Measurements from ENCODE around the gene TLE4. TPM values are rescaled to one million over a fixed set of nuclear protein-coding genes. Genes with fewer than 3 reads are reported as not detected.

The TLE4 gene
- total RNA-seq, 2 experiments from 2014 or later, result 125 to 136 TPM

DNA sequence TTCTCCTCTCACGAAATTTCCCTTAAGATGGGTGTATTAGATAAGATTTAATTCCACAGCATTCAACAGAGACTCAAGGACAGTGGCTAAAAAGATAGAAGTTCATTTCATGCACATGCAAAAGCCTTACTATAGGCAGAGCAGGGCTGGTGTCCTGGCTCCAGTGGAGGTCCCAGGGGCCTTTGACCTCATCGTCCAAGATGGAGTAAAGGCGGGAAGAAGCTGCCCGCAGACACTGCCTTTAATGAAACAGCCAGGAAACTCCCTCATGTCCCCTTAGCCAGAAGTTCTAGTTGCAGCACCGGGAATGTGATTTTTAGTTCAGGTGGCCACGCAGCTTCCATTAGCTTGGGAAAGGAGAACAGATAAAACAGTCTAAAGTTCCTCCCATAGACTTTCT is 190.3 kb downstream of the TLE4 start:
- ATAC-seq (ENCODE audit: poor library complexity), result no peak
- no peaks in the 10 kb centered on the region for H3K4me1 Mint-ChIP-seq (ENCODE audit: low read depth)
- Histone ChIP-seq H3K27ac (ENCODE audit: low read depth in 1 of 2, low read length in 2 of 2) (no peak overlapping the region), H3K4me3 (ENCODE audit: low read length) (no peak overlapping the region), H3K4me1 (ENCODE audit: insufficient read depth, low read length) (no peaks in the 10 kb centered on the region), H3K36me3 (ENCODE audit: insufficient read depth, low read length) (no peaks in the 10 kb centered on the region), H3K27me3 (ENCODE audit: control insufficient read depth in 1 of 2, insufficient read depth in 2 of 2, low read length in 2 of 2) (no peaks in the 10 kb centered on the region), H3K9me3 (ENCODE audit: control insufficient read depth in 1 of 2, insufficient read depth in 1 of 2, low read length in 2 of 2) (no peaks in the 10 kb centered on the region)
- H3K9me3 Mint-ChIP-seq, result no peaks in the 10 kb centered on the region
- ChIA-PET POLR2A (no interaction called here), CTCF (no interaction called here)
- H3K27ac Mint-ChIP-seq, result no peak overlapping the region
- no peaks in the 10 kb centered on the region for H3K27me3 Mint-ChIP-seq
- no peaks in the 10 kb centered on the region for H3K36me3 Mint-ChIP-seq (ENCODE audit: low read depth)
- no peak overlapping the region for H3K4me3 Mint-ChIP-seq
- TF ChIP-seq, protein P1, sequence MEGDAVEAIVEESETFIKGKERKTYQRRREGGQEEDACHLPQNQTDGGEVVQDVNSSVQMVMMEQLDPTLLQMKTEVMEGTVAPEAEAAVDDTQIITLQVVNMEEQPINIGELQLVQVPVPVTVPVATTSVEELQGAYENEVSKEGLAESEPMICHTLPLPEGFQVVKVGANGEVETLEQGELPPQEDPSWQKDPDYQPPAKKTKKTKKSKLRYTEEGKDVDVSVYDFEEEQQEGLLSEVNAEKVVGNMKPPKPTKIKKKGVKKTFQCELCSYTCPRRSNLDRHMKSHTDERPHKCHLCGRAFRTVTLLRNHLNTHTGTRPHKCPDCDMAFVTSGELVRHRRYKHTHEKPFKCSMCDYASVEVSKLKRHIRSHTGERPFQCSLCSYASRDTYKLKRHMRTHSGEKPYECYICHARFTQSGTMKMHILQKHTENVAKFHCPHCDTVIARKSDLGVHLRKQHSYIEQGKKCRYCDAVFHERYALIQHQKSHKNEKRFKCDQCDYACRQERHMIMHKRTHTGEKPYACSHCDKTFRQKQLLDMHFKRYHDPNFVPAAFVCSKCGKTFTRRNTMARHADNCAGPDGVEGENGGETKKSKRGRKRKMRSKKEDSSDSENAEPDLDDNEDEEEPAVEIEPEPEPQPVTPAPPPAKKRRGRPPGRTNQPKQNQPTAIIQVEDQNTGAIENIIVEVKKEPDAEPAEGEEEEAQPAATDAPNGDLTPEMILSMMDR (IDR thresholded peaks at IDR 0.05), result no peak
- no peak for DNase-seq
- intact Hi-C loops (cut with DNase I, micrococcal nuclease), result no loop called here

DNA sequence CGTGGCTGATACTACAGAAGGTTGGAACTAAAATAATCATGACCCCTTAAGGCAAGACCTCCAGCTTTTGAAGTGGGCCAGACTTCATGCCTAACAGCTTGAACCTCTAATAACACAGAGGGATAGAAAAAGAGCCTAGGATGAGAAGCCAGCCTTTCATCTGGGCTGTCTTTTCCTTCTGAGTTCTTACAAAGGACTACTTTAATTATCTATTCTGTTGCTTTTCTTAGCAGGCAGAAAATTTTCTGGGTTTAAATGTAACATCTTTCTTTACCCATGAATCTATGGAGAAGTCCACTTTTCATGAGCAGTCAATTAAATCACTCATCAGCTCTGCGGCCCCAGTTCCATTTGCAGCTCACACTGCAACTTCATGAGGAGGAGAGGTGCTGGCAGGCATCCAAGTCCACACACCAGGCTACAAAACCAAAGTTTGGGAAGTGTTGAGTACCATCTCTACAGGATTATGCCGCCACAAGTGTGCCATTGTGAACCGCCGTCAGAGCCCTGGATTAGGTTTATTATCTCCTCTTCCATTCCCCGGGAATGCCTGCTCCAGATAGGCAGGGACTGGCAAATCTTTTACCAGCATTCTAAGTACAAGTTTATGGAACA is 192.0 kb downstream of the TLE4 start:
- CTCF ChIA-PET, result no interaction called here

DNA sequence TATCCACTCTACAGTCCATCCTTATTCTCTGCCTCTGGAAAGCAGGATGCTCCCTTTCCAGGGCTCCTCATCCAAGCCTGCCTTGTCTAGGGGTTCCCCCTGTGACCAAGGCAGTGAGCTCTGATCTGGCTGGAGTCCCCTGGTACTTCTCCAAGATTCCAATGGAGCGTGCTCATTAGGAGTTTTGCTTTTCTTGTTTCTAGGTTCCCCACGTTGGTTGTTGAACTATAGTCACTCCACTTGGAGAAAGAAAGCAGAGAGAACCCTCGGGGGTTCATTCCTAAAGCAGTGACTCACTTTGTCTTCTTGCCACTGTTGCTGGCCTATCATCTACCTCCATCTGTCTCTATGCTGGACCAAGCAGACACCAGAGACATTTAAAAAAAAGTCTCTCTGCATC is 192.6 kb downstream of the TLE4 start:
- Histone ChIP-seq H3K9me3 (ENCODE audit: control insufficient read depth in 1 of 2, insufficient read depth in 1 of 2, low read length in 2 of 2) (no peaks in the 10 kb centered on the region), H3K27me3 (ENCODE audit: control insufficient read depth in 1 of 2, insufficient read depth in 2 of 2, low read length in 2 of 2) (no peaks in the 10 kb centered on the region), H3K4me1 (ENCODE audit: insufficient read depth, low read length) (no peaks in the 10 kb centered on the region), H3K4me3 (ENCODE audit: low read length) (no peak overlapping the region), H3K36me3 (ENCODE audit: insufficient read depth, low read length) (no peaks in the 10 kb centered on the region), H3K27ac (ENCODE audit: low read depth in 1 of 2, low read length in 2 of 2) (no peak overlapping the region)
- no peaks in the 10 kb centered on the region for H3K4me1 Mint-ChIP-seq (ENCODE audit: low read depth)
- DNase-seq (no peak), ATAC-seq (ENCODE audit: poor library complexity) (no peak)
- H3K27ac Mint-ChIP-seq, result no peak overlapping the region
- H3K9me3 Mint-ChIP-seq, result no peaks in the 10 kb centered on the region
- TF ChIP-seq, protein P1 (IDR thresholded peaks at IDR 0.05), result no peak
- POLR2A ChIA-PET, result no interaction called here
- intact Hi-C loops (cut with DNase I, micrococcal nuclease), result no loop called here
- no peaks in the 10 kb centered on the region for H3K36me3 Mint-ChIP-seq (ENCODE audit: low read depth)
- no peak overlapping the region for H3K4me3 Mint-ChIP-seq
- CTCF ChIA-PET, result no interaction called here
- no peaks in the 10 kb centered on the region for H3K27me3 Mint-ChIP-seq

More for the DNA sequence above, 192.0 kb downstream of the TLE4 start:
- H3K36me3 ChIP-seq (ENCODE audit: insufficient read depth, low read length), result no peaks in the 10 kb centered on the region
- H3K9me3 ChIP-seq (ENCODE audit: control insufficient read depth in 1 of 2, insufficient read depth in 1 of 2, low read length in 2 of 2), result no peaks in the 10 kb centered on the region
- Mint-ChIP-seq H3K36me3 (ENCODE audit: low read depth) (no peaks in the 10 kb centered on the region), H3K27ac (no peak overlapping the region), H3K4me1 (ENCODE audit: low read depth) (no peaks in the 10 kb centered on the region), H3K27me3 (no peaks in the 10 kb centered on the region), H3K9me3 (no peaks in the 10 kb centered on the region), H3K4me3 (no peak overlapping the region)
- H3K4me1 ChIP-seq (ENCODE audit: insufficient read depth, low read length), result no peaks in the 10 kb centered on the region
- no peak for ATAC-seq (ENCODE audit: poor library complexity)
- DNase-seq, result no peak
- H3K27ac ChIP-seq (ENCODE audit: low read depth in 1 of 2, low read length in 2 of 2), result no peak overlapping the region
- TF ChIP-seq, protein P1 (IDR thresholded peaks at IDR 0.05), result no peak
- no peak overlapping the region for H3K4me3 ChIP-seq (ENCODE audit: low read length)
- POLR2A ChIA-PET, result no interaction called here
- intact Hi-C loops (cut with DNase I, micrococcal nuclease), result no loop called here
- H3K27me3 ChIP-seq (ENCODE audit: control insufficient read depth in 1 of 2, insufficient read depth in 2 of 2, low read length in 2 of 2), result no peaks in the 10 kb centered on the region

Measured in CD4-positive, alpha-beta T cell (primary cell).